K562 (cell line): ENCODE data around the gene TMEM120B. TPM values are rescaled to one million over a fixed set of nuclear protein-coding genes. Genes with fewer than 3 reads are reported as not detected.

Source experiments
- ARID3A ChIP-seq: IDR thresholded peaks from 2 replicates; pipeline ENCODE4 v1.6.1; 2012; ENCODE audit warnings: low read depth, low read length, improper control_type of control experiment, borderline replicate concordance
- ATF1 ChIP-seq, 2 experiments: fragments of 450-650 bp in 1 of 2; IDR thresholded peaks; 2 replicates each; pipeline ENCODE4 v1.6.1; 2016; ENCODE audit warnings: missing compliant biosample characterization in 1 of 2, missing genetic modification characterization in 1 of 2
- CBX8 ChIP-seq: fragments of 200-600 bp; sonication (generic); IDR thresholded peaks from 2 replicates; pipeline ENCODE4 v1.6.1; 2012; ENCODE audit warnings: borderline replicate concordance, mixed run types, low read depth, mild to moderate bottlenecking, moderate library complexity, mixed read lengths, low read length, control low read depth, inconsistent platforms; ENCODE audit not compliant: poor library complexity, severe bottlenecking; ENCODE audit errors: extremely low read depth
- FOXK2 ChIP-seq, 2 experiments: fragments of 450-650 bp; IDR thresholded peaks in 1 of 2; conservative IDR thresholded peaks in 1 of 2; 2 replicates each; pipeline ENCODE4 v1.6.1; 2016; ENCODE audit warnings: low read depth in 2 of 2, mild to moderate bottlenecking in 1 of 2
- GABPA ChIP-seq: fragments of 200-800 bp; sonication (Bioruptor generic); conservative IDR thresholded peaks from 2 replicates; pipeline ENCODE4 v1.6.1; 2016; ENCODE audit warnings: low read depth, missing genetic modification characterization, missing compliant biosample characterization
- KDM2B ChIP-seq: fragments of 250-450 bp; sonication (Bioruptor Pico); IDR thresholded peaks from 2 replicates; pipeline ENCODE4 v1.8.0; 2021; ENCODE audit warnings: mild to moderate bottlenecking, moderate library complexity
- MAZ ChIP-seq, 2 experiments: fragments of 450-650 bp in 1 of 2; sonication (generic) in 1 of 2; formaldehyde crosslinking; IDR thresholded peaks in 1 of 2; conservative IDR thresholded peaks in 1 of 2; 2 replicates each; pipeline versions ENCODE4 v1.4.0 to v1.5.0; 2020; ENCODE audit warnings: mild to moderate bottlenecking in 1 of 2, missing genetic modification reagents in 1 of 2
- MNT ChIP-seq, 2 experiments: fragments of 450-650 bp; conservative IDR thresholded peaks; 2 replicates each; pipeline ENCODE4 v1.6.1; 2017; ENCODE audit warnings: mild to moderate bottlenecking in 2 of 2, moderate library complexity in 2 of 2
- POLR2H ChIP-seq: IDR thresholded peaks from 2 replicates; pipeline ENCODE4 v1.6.1; 2016; ENCODE audit warnings: missing genetic modification characterization, low read depth, mild to moderate bottlenecking, control low read depth, missing compliant biosample characterization, moderate library complexity
- PTBP1 ChIP-seq: fragments of 200-400 bp; formaldehyde crosslinking; IDR thresholded peaks from 2 replicates; pipeline ENCODE4 v1.6.1; 2017; ENCODE audit warnings: low read depth, low read length
- SAP30 ChIP-seq: fragments of 200-600 bp; sonication (generic); IDR thresholded peaks from 2 replicates; pipeline ENCODE4 v1.6.1; 2012; ENCODE audit warnings: borderline replicate concordance, low read depth, mild to moderate bottlenecking, moderate library complexity, low read length, control low read depth, inconsistent platforms; ENCODE audit not compliant: insufficient read depth, poor library complexity, severe bottlenecking
- ZNF239 ChIP-seq: fragments of 250-450 bp; sonication (Bioruptor Pico); IDR thresholded peaks from 2 replicates; pipeline ENCODE4 v1.4.0; 2020; ENCODE audit warnings: mild to moderate bottlenecking
- ZNF384 ChIP-seq: IDR thresholded peaks from 2 replicates; pipeline ENCODE4 v1.6.1; 2012; ENCODE audit warnings: low read depth, low read length, improper control_type of control experiment
- ZNF518B ChIP-seq: fragments of 250-450 bp; sonication (Bioruptor Pico); IDR thresholded peaks from 2 replicates; pipeline ENCODE4 v1.5.0; 2021; ENCODE audit warnings: mild to moderate bottlenecking, moderate library complexity
- polyA plus RNA-seq, 8 experiments: library from polyadenylated mRNA; depleted of rRNA in 4 of 8; stranded (reverse) in 5 of 8; unstranded in 3 of 8; fragments of >200 nt; fragmentation: Nextera tagmentation in 2 of 8; fragmentation: Illumina TruSeq in 1 of 8; extraction: Ambion mirVana in 2 of 8; extraction: Trizol in 1 of 8; gene quantifications; 2 replicates each; pipeline versions ENCODE4 v1.2.1 to v1.2.3, GENCODE V29; 2011 to 2014; ENCODE audit warnings: inconsistent platforms in 1 of 8, missing spikeins in 1 of 8
- total RNA-seq, 7 experiments: library from RNA; depleted of rRNA in 6 of 7; stranded (reverse); fragments of >200 nt in 6 of 7; fragmentation: Illumina TruSeq in 2 of 7; extraction: Trizol in 2 of 7; gene quantifications; 2 replicates each; pipeline versions ENCODE4 v1.2.1 to v1.2.3, GENCODE V29; 2011 to 2021; ENCODE audit warnings: low replicate concordance in 1 of 7
- TF ChIP-seq, protein P1 (sequence below): sonication (generic); formaldehyde crosslinking; IDR thresholded peaks from 2 replicates; pipeline ENCODE4 v1.8.1; 2023; ENCODE audit warnings: mild to moderate bottlenecking, missing genetic modification reagents

Gene TMEM120B
- total and polyA plus RNA-seq, 9 of the 15 experiments (the other 6 are each of a cell fraction or from before 2014, with no cell fraction given) = 1.7 to 18.6 (median 7.4) TPM

- TF ChIP-seq MAZ (CRISPR knock-in tag; conservative IDR thresholded peaks at IDR 0.05 in 1 of 2, IDR thresholded peaks at IDR 0.05 in 1 of 2) = no peak
- TF ChIP-seq ZNF384 = no peak
- TF ChIP-seq POLR2H (tag) = no peak
- no peak for TF ChIP-seq ZNF239 (CRISPR knock-in tag)
- 0 out of 4 replicates have a peak, but pooled peaks of 1 of the 2 experiments have one; percentile 17 for TF ChIP-seq FOXK2 (conservative IDR thresholded peaks at IDR 0.05 in 1 of 2, IDR thresholded peaks at IDR 0.05 in 1 of 2; ENCODE audit: low read depth in 2 of 2)
- TF ChIP-seq, protein P1, sequence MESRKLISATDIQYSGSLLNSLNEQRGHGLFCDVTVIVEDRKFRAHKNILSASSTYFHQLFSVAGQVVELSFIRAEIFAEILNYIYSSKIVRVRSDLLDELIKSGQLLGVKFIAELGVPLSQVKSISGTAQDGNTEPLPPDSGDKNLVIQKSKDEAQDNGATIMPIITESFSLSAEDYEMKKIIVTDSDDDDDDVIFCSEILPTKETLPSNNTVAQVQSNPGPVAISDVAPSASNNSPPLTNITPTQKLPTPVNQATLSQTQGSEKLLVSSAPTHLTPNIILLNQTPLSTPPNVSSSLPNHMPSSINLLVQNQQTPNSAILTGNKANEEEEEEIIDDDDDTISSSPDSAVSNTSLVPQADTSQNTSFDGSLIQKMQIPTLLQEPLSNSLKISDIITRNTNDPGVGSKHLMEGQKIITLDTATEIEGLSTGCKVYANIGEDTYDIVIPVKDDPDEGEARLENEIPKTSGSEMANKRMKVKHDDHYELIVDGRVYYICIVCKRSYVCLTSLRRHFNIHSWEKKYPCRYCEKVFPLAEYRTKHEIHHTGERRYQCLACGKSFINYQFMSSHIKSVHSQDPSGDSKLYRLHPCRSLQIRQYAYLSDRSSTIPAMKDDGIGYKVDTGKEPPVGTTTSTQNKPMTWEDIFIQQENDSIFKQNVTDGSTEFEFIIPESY (CRISPR knock-in tag) = no peak
- no peak for TF ChIP-seq CBX8
- TF ChIP-seq ATF1 (CRISPR knock-in tag; IDR thresholded peaks at IDR 0.05) = no peak
- no peak for TF ChIP-seq ATF1 (tag; IDR thresholded peaks at IDR 0.05)
- TF ChIP-seq SAP30 = no peak
- no peak for TF ChIP-seq MNT (conservative IDR thresholded peaks at IDR 0.05)
- no peak for TF ChIP-seq GABPA (tag)
- no peak for TF ChIP-seq ZNF518B
- TF ChIP-seq PTBP1 = no peak
- TF ChIP-seq ARID3A = no peak
- TF ChIP-seq KDM2B (CRISPR knock-in tag) = no peak
These were observed 977 bp upstream of the TMEM120B start (continued) for GRCh38 chr12:121711361-121712189.
